GM23338 (cell line): ENCODE data around the gene PGR. TPM values are rescaled to one million over a fixed set of nuclear protein-coding genes. Genes with fewer than 3 reads are reported as not detected.

Experiments used
- ATAC-seq: fragments of 200-7000 bp; cut with Tn5 transposase; 3 replicates; pipeline ENCODE4 v1.9.1; 2020
- DNase-seq: peaks from one replicate; pipeline ENCODE4 v3.0.0-alpha.2; 2015; ENCODE audit warnings: low spot score
- H2AFZ ChIP-seq: fragments of 200-600 bp; sonication (generic); 2 replicates; pipeline ENCODE4 v1.8.0; 2016; ENCODE audit warnings: antibody characterized with exemption, mild to moderate bottlenecking, moderate library complexity
- H3F3A ChIP-seq: fragments of 200-600 bp; sonication (generic); replicated peaks from 2 replicates; pipeline ENCODE4 v1.8.0; 2017; ENCODE audit warnings: antibody characterized with exemption, mixed run types, low read depth
- H3K27ac ChIP-seq: fragments of 200-600 bp; sonication (generic); 2 replicates; pipeline ENCODE4 v1.6.1; 2016; ENCODE audit warnings: low read depth
- H3K27me3 ChIP-seq: fragments of 200-600 bp; sonication (generic); 2 replicates; pipeline ENCODE4 v1.8.0; 2016; ENCODE audit warnings: mild to moderate bottlenecking, mixed run types, moderate library complexity; ENCODE audit not compliant: insufficient read depth
- H3K36me3 ChIP-seq: fragments of 200-600 bp; sonication (generic); 2 replicates; pipeline ENCODE4 v1.8.0; 2016; ENCODE audit warnings: mild to moderate bottlenecking; ENCODE audit not compliant: insufficient read depth
- H3K4me1 ChIP-seq: fragments of 200-600 bp; sonication (generic); 2 replicates; pipeline ENCODE4 v1.8.0; 2016; ENCODE audit warnings: mild to moderate bottlenecking, moderate library complexity; ENCODE audit not compliant: insufficient read depth
- H3K4me2 ChIP-seq: fragments of 200-600 bp; sonication (generic); 2 replicates; pipeline ENCODE4 v1.7.1; 2017; ENCODE audit warnings: mixed run types
- H3K4me3 ChIP-seq: fragments of 200-600 bp; sonication (generic); 2 replicates; pipeline ENCODE4 v1.6.1; 2016; ENCODE audit warnings: mixed run types
- H3K79me2 ChIP-seq: fragments of 200-600 bp; sonication (generic); replicated peaks from 2 replicates; pipeline ENCODE4 v1.8.0; 2017; ENCODE audit warnings: mild to moderate bottlenecking; ENCODE audit not compliant: insufficient read depth
- H3K9me2 ChIP-seq: fragments of 200-600 bp; sonication (generic); 2 replicates; pipeline ENCODE4 v1.8.0; 2017; ENCODE audit not compliant: insufficient read depth
- H4K20me1 ChIP-seq: fragments of 200-600 bp; sonication (generic); replicated peaks from 2 replicates; pipeline ENCODE4 v1.8.0; 2017; ENCODE audit warnings: mild to moderate bottlenecking; ENCODE audit not compliant: insufficient read depth
- H3K27ac Mint-ChIP-seq: 2 replicates; pipeline ENCODE4 v1.8.0; 2020; ENCODE audit warnings: inconsistent platforms, mild to moderate bottlenecking, moderate library complexity, mixed read lengths
- H3K27me3 Mint-ChIP-seq: 3 replicates; pipeline ENCODE4 v1.8.0; 2022; ENCODE audit warnings: low read depth, mild to moderate bottlenecking, moderate library complexity, mixed read lengths, inconsistent platforms; ENCODE audit not compliant: insufficient read depth, poor library complexity
- H3K36me3 Mint-ChIP-seq: 3 replicates; pipeline ENCODE4 v1.8.0; 2021; ENCODE audit warnings: low read depth, mild to moderate bottlenecking, inconsistent platforms, moderate library complexity, mixed read lengths
- H3K4me1 Mint-ChIP-seq: 3 replicates; pipeline ENCODE4 v1.8.0; 2020; ENCODE audit warnings: mild to moderate bottlenecking, inconsistent platforms, mixed read lengths
- H3K4me3 Mint-ChIP-seq: 3 replicates; pipeline ENCODE4 v1.8.0; 2021; ENCODE audit warnings: moderate library complexity, mild to moderate bottlenecking, inconsistent platforms, mixed read lengths
- H3K9me3 Mint-ChIP-seq: 3 replicates; pipeline ENCODE4 v1.8.0; 2020; ENCODE audit warnings: moderate library complexity, mild to moderate bottlenecking, inconsistent platforms, mixed read lengths
- CREB1 ChIP-seq: fragments of 250-450 bp; sonication (Bioruptor Pico); IDR thresholded peaks from 2 replicates; pipeline ENCODE4 v1.5.0; 2020; ENCODE audit warnings: low read depth, mild to moderate bottlenecking, moderate library complexity
- EZH2phosphoT487 ChIP-seq: fragments of 200-600 bp; sonication (generic); IDR thresholded peaks from one replicate; pipeline ENCODE4 v1.8.1; 2018; ENCODE audit warnings: antibody characterized with exemption; ENCODE audit not compliant: unreplicated experiment
- NANOG ChIP-seq: IDR thresholded peaks from 2 replicates; pipeline ENCODE4 v1.6.1; 2016; ENCODE audit warnings: antibody characterized with exemption, borderline replicate concordance
- POLR2AphosphoS5 ChIP-seq: IDR thresholded peaks from 2 replicates; pipeline ENCODE4 v1.6.1; 2016; ENCODE audit warnings: antibody characterized with exemption, low read depth
- STAT1 ChIP-seq: IDR thresholded peaks from one replicate; pipeline ENCODE4 v1.6.1; 2016; ENCODE audit warnings: antibody characterized with exemption; ENCODE audit not compliant: unreplicated experiment
- ZNF331 ChIP-seq: fragments of 250-450 bp; sonication (Bioruptor Pico); IDR thresholded peaks from 2 replicates; pipeline ENCODE4 v1.5.0; 2020; ENCODE audit warnings: low read depth, mild to moderate bottlenecking, moderate library complexity
- ZNF462 ChIP-seq: fragments of 250-450 bp; sonication (Bioruptor Pico); IDR thresholded peaks from 2 replicates; pipeline ENCODE4 v1.5.0; 2020; ENCODE audit warnings: mild to moderate bottlenecking, moderate library complexity
- polyA plus RNA-seq: library from polyadenylated mRNA; unstranded; fragments of >200 nt; fragmentation: Nextera tagmentation; extraction: Ambion mirVana; gene quantifications from 2 replicates; pipeline ENCODE4 v1.2.1, GENCODE V29; 2016
- total RNA-seq: library from RNA; depleted of rRNA; stranded (reverse); fragments of >200 nt; shearing (Covaris generic); gene quantifications from 2 replicates; pipeline ENCODE4 v1.2.3, GENCODE V29; 2014
- TF ChIP-seq, protein P1 (sequence below): IDR thresholded peaks from 2 replicates; pipeline ENCODE4 v1.6.1; 2016; ENCODE audit warnings: antibody characterized with exemption
- TF ChIP-seq, protein P2 (sequence below), 2 experiments: fragments of 200-600 bp in 1 of 2; sonication (generic) in 1 of 2; conservative IDR thresholded peaks; 2 replicates each; pipeline versions ENCODE4 v1.5.1 to v1.6.1; 2016 to 2017; ENCODE audit warnings: antibody characterized with exemption in 2 of 2, low read depth in 2 of 2, mild to moderate bottlenecking in 2 of 2, moderate library complexity in 1 of 2

PGR gene
- total and polyA plus RNA-seq, 2 experiments from 2014 or later: 0.07 to 0.11 TPM

DNA sequence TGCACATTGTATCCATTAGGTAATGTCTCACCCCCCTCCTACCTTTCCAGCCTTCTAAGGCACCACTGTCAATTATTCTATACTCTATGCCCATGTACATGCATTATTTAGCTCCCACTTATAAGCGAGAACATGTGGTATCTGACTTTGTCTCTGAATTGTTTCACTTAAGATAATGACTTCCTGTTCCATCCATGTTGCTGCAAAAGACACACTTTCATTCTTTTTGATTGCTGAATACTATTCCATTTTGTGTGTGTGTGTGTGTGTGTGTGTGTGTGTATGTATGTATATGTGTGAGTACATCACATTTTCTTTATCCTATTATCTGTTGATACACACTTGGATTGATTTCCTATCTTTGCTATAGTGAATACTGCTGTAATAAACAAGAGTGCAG is 84.2 kb downstream of the PGR start:
- no peak overlapping the region for H3K27ac Mint-ChIP-seq
- H3K36me3 Mint-ChIP-seq: no peaks in the 10 kb centered on the region
- TF ChIP-seq ZNF462 (CRISPR knock-in tag) (no peak), CREB1 (CRISPR knock-in tag) (no peak), ZNF331 (no peak), POLR2AphosphoS5 (no peak), NANOG (no peak), EZH2phosphoT487 (no peak), STAT1 (no peak)
- TF ChIP-seq, protein P1, sequence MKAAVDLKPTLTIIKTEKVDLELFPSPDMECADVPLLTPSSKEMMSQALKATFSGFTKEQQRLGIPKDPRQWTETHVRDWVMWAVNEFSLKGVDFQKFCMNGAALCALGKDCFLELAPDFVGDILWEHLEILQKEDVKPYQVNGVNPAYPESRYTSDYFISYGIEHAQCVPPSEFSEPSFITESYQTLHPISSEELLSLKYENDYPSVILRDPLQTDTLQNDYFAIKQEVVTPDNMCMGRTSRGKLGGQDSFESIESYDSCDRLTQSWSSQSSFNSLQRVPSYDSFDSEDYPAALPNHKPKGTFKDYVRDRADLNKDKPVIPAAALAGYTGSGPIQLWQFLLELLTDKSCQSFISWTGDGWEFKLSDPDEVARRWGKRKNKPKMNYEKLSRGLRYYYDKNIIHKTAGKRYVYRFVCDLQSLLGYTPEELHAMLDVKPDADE: no peak
- TF ChIP-seq, protein P2, sequence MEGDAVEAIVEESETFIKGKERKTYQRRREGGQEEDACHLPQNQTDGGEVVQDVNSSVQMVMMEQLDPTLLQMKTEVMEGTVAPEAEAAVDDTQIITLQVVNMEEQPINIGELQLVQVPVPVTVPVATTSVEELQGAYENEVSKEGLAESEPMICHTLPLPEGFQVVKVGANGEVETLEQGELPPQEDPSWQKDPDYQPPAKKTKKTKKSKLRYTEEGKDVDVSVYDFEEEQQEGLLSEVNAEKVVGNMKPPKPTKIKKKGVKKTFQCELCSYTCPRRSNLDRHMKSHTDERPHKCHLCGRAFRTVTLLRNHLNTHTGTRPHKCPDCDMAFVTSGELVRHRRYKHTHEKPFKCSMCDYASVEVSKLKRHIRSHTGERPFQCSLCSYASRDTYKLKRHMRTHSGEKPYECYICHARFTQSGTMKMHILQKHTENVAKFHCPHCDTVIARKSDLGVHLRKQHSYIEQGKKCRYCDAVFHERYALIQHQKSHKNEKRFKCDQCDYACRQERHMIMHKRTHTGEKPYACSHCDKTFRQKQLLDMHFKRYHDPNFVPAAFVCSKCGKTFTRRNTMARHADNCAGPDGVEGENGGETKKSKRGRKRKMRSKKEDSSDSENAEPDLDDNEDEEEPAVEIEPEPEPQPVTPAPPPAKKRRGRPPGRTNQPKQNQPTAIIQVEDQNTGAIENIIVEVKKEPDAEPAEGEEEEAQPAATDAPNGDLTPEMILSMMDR (conservative IDR thresholded peaks at IDR 0.05; ENCODE audit: low read depth in 2 of 2): no peak

More for the DNA sequence above, 84.2 kb downstream of the PGR start:
- Mint-ChIP-seq H3K27me3 (peaks cover 2% of the 10 kb centered on the region), H3K9me3 (no peaks in the 10 kb centered on the region), H3K4me3 (no peak overlapping the region), H3K4me1 (peaks cover 3% of the 10 kb centered on the region; the same call in 2 of the 3 replicates)
- no peaks in the 10 kb centered on the region for H4K20me1 ChIP-seq
- no peak for DNase-seq
- no peaks in the 10 kb centered on the region for H3F3A ChIP-seq
- no peak for ATAC-seq
- H3K36me3 ChIP-seq: no peaks in the 10 kb centered on the region
- no peaks in the 10 kb centered on the region for H3K79me2 ChIP-seq
- no peaks in the 10 kb centered on the region for H3K4me1 ChIP-seq
- no peak overlapping the region for H3K4me3 ChIP-seq
- H3K27me3 ChIP-seq: no peaks in the 10 kb centered on the region
- no peak overlapping the region for H3K4me2 ChIP-seq
- no peak overlapping the region for H3K27ac ChIP-seq
- H3K9me2 ChIP-seq: no peaks in the 10 kb centered on the region; the same call in 1 of the 2 replicates
- H2AFZ ChIP-seq: no peak overlapping the region
